ENCODE results near the gene ITPR3.
A peak's percentile ranks its signal among the peaks of the same experiment; 100 is the strongest.

The ITPR3 gene

GRCh38 chr6:33707771-33708170, 86.6 kb downstream of the ITPR3 start:
- no peak overlapping the region for H2AFZ ChIP-seq (ENCODE audit: low read length)
- peaks cover 4% of the 10 kb centered on the region for H4K20me1 ChIP-seq (ENCODE audit: insufficient read depth, low read length, poor library complexity, severe bottlenecking)
- TF ChIP-seq CTCF (conservative IDR thresholded peaks at IDR 0.05; ENCODE audit: low read length) (no peak), EZH2phosphoT487 (IDR thresholded peaks at IDR 0.05; ENCODE audit: borderline replicate concordance) (no peak)
- no peak overlapping the region for H3K4me3 ChIP-seq (ENCODE audit: low read length, poor library complexity, severe bottlenecking)
- no peaks in the 10 kb centered on the region for H3K9me2 ChIP-seq (replicated peaks; ENCODE audit: low read depth, low read length)
- no peaks in the 10 kb centered on the region for H3F3A ChIP-seq (ENCODE audit: low read depth)
- H3K79me2 ChIP-seq (ENCODE audit: insufficient read depth, low read length) = peaks cover 23% of the 10 kb centered on the region
- H3K36me3 ChIP-seq (ENCODE audit: insufficient read depth, low read length) = no peaks in the 10 kb centered on the region
- no peaks in the 10 kb centered on the region for H3K9me3 ChIP-seq (ENCODE audit: insufficient read depth, low read depth, low read length)
- no peak overlapping the region for H3K4me2 ChIP-seq (ENCODE audit: low read depth, low read length, poor library complexity, severe bottlenecking)
- peaks cover 35% of the 10 kb centered on the region for H3K4me1 ChIP-seq (ENCODE audit: insufficient read depth, low read length, poor library complexity, severe bottlenecking)
- no peaks in the 10 kb centered on the region for H3K27me3 ChIP-seq (ENCODE audit: insufficient read depth, low read length, poor library complexity, severe bottlenecking)
- no peak overlapping the region for H3K9ac ChIP-seq (ENCODE audit: low read depth, low read length, poor library complexity, severe bottlenecking)

- H3K27me3 ChIP-seq (ENCODE audit: insufficient read depth, low read length, poor library complexity, severe bottlenecking) = no peaks in the 10 kb centered on the region
- no peaks in the 10 kb centered on the region for H3K9me3 ChIP-seq (ENCODE audit: insufficient read depth, low read depth, low read length)
- H3K4me1 ChIP-seq (ENCODE audit: insufficient read depth, low read length, poor library complexity, severe bottlenecking) = peaks cover 35% of the 10 kb centered on the region
- H3K4me2 ChIP-seq (ENCODE audit: low read depth, low read length, poor library complexity, severe bottlenecking) = peak overlapping the region; percentile 92
- no peak overlapping the region for H2AFZ ChIP-seq (ENCODE audit: low read length)
- peaks cover 4% of the 10 kb centered on the region for H4K20me1 ChIP-seq (ENCODE audit: insufficient read depth, low read length, poor library complexity, severe bottlenecking)
- peak overlapping the region; percentile 13 for H3K4me3 ChIP-seq (ENCODE audit: low read length, poor library complexity, severe bottlenecking)
- no peaks in the 10 kb centered on the region for H3K9me2 ChIP-seq (replicated peaks; ENCODE audit: low read depth, low read length)
- no peaks in the 10 kb centered on the region for H3F3A ChIP-seq (ENCODE audit: low read depth)
- no peaks in the 10 kb centered on the region for H3K36me3 ChIP-seq (ENCODE audit: insufficient read depth, low read length)
- no peak for TF ChIP-seq CTCF (conservative IDR thresholded peaks at IDR 0.05; ENCODE audit: low read length)
- TF ChIP-seq EZH2phosphoT487 (IDR thresholded peaks at IDR 0.05; ENCODE audit: borderline replicate concordance) = no peak
- no peak overlapping the region for H3K9ac ChIP-seq (ENCODE audit: low read depth, low read length, poor library complexity, severe bottlenecking)
- peaks cover 23% of the 10 kb centered on the region for H3K79me2 ChIP-seq (ENCODE audit: insufficient read depth, low read length)
Measured at GRCh38 chr6:33708516-33709204, 87.5 kb downstream of the ITPR3 start.

- H3K9ac ChIP-seq (ENCODE audit: low read depth, low read length, poor library complexity, severe bottlenecking) = peak overlapping the region; percentile 84
Measured at GRCh38 chr6:33709605-33710295, 88.6 kb downstream of the ITPR3 start.

More at GRCh38 chr6:33709605-33710295, 88.6 kb downstream of the ITPR3 start:
- Histone ChIP-seq H3K9me3 (ENCODE audit: insufficient read depth, low read depth, low read length) (no peaks in the 10 kb centered on the region), H4K20me1 (ENCODE audit: insufficient read depth, low read length, poor library complexity, severe bottlenecking) (peaks cover 4% of the 10 kb centered on the region), H2AFZ (ENCODE audit: low read length) (no peak overlapping the region), H3F3A (ENCODE audit: low read depth) (no peaks in the 10 kb centered on the region), H3K4me1 (ENCODE audit: insufficient read depth, low read length, poor library complexity, severe bottlenecking) (peaks cover 35% of the 10 kb centered on the region), H3K4me2 (ENCODE audit: low read depth, low read length, poor library complexity, severe bottlenecking) (peak overlapping the region; percentile 92), H3K4me3 (ENCODE audit: low read length, poor library complexity, severe bottlenecking) (peak overlapping the region; percentile 82), H3K27me3 (ENCODE audit: insufficient read depth, low read length, poor library complexity, severe bottlenecking) (no peaks in the 10 kb centered on the region), H3K36me3 (ENCODE audit: insufficient read depth, low read length) (no peaks in the 10 kb centered on the region), H3K79me2 (ENCODE audit: insufficient read depth, low read length) (peaks cover 23% of the 10 kb centered on the region), H3K9me2 (replicated peaks; ENCODE audit: low read depth, low read length) (no peaks in the 10 kb centered on the region)
- no peak for TF ChIP-seq EZH2phosphoT487 (IDR thresholded peaks at IDR 0.05; ENCODE audit: borderline replicate concordance)
- no peak for TF ChIP-seq CTCF (conservative IDR thresholded peaks at IDR 0.05; ENCODE audit: low read length)
